HEK293T (cell line): ENCODE measurements around the gene TGFB2.

Experiments used
- CTCF ChIA-PET: fragments of 350-600 bp; formaldehyde crosslinking; extraction: SDS; loops from one replicate; lab custom pipeline; 2021; ENCODE audit warnings: antibody characterized with exemption, inconsistent platforms; lab: Yijun Ruan, JAX
- POLR2A ChIA-PET: fragments of 350-600 bp; formaldehyde crosslinking; extraction: SDS; loops from one replicate; lab custom pipeline; 2020; ENCODE audit warnings: antibody characterized with exemption, inconsistent platforms; lab: Yijun Ruan, JAX
- DNase-seq: peaks from one replicate; pipeline ENCODE4 v3.0.0; 2012; ENCODE audit warnings: mixed read lengths; ENCODE audit errors: extremely low spot score
- ARNT ChIP-seq: fragments of 450-650 bp; IDR thresholded peaks from 2 replicates; pipeline ENCODE4 v1.6.1; 2017; ENCODE audit warnings: mild to moderate bottlenecking
- BHLHE40 ChIP-seq: fragments of 450-650 bp; IDR thresholded peaks from 2 replicates; pipeline ENCODE4 v1.6.1; 2016; ENCODE audit warnings: mild to moderate bottlenecking, moderate library complexity, borderline replicate concordance
- CTBP1 ChIP-seq: fragments of 450-650 bp; IDR thresholded peaks from 2 replicates; pipeline ENCODE4 v1.6.1; 2016; ENCODE audit warnings: borderline replicate concordance
- ELF4 ChIP-seq: fragments of 450-650 bp; IDR thresholded peaks from 2 replicates; pipeline ENCODE4 v1.6.1; 2017; ENCODE audit warnings: antibody characterized with exemption
- FOXA1 ChIP-seq: fragments of 450-650 bp; IDR thresholded peaks from 2 replicates; pipeline ENCODE4 v1.6.1; 2016; ENCODE audit warnings: mild to moderate bottlenecking
- FOXK2 ChIP-seq: fragments of 450-650 bp; IDR thresholded peaks from 2 replicates; pipeline ENCODE4 v1.6.1; 2016; ENCODE audit warnings: mild to moderate bottlenecking
- FOXM1 ChIP-seq: fragments of 450-650 bp; IDR thresholded peaks from 2 replicates; pipeline ENCODE4 v1.6.1; 2017; ENCODE audit warnings: mild to moderate bottlenecking, borderline replicate concordance
- HDGF ChIP-seq: fragments of 450-650 bp; IDR thresholded peaks from 2 replicates; pipeline ENCODE4 v1.6.1; 2017; ENCODE audit warnings: antibody characterized with exemption, borderline replicate concordance
- L3MBTL2 ChIP-seq: fragments of 450-650 bp; conservative IDR thresholded peaks from 2 replicates; pipeline ENCODE4 v1.6.1; 2016; ENCODE audit warnings: mild to moderate bottlenecking
- LEF1 ChIP-seq: fragments of 450-650 bp; IDR thresholded peaks from 2 replicates; pipeline ENCODE4 v1.6.1; 2017; ENCODE audit warnings: mild to moderate bottlenecking, borderline replicate concordance
- NFRKB ChIP-seq: fragments of 450-650 bp; IDR thresholded peaks from 2 replicates; pipeline ENCODE4 v1.6.1; 2016; ENCODE audit warnings: mild to moderate bottlenecking, moderate library complexity
- PKNOX1 ChIP-seq: fragments of 450-650 bp; IDR thresholded peaks from 2 replicates; pipeline ENCODE4 v1.6.1; 2016
- SP1 ChIP-seq: fragments of 450-650 bp; IDR thresholded peaks from 2 replicates; pipeline ENCODE4 v1.6.1; 2017
- SUZ12 ChIP-seq: fragments of 450-650 bp; IDR thresholded peaks from 2 replicates; pipeline ENCODE4 v1.6.1; 2016; ENCODE audit warnings: mild to moderate bottlenecking
- TARDBP ChIP-seq: fragments of 450-650 bp; IDR thresholded peaks from 2 replicates; pipeline ENCODE4 v1.6.1; 2016
- ZNF384 ChIP-seq: fragments of 450-650 bp; IDR thresholded peaks from 2 replicates; pipeline ENCODE4 v1.6.1; 2016

TGFB2 gene

GRCh38 chr1:218415726-218416125, 70.6 kb downstream of the TGFB2 start:
- ChIA-PET POLR2A (no interaction called here), CTCF (no interaction called here)
- DNase-seq, result no peak
- TF ChIP-seq L3MBTL2, result no peak

GRCh38 chr1:218421531-218421930, 76.4 kb downstream of the TGFB2 start:
- ChIA-PET POLR2A (no interaction called here), CTCF (no interaction called here)
- no peak for TF ChIP-seq HDGF
- TF ChIP-seq FOXA1, result no peak
- TF ChIP-seq CTBP1, result no peak
- TF ChIP-seq LEF1, result no peak
- no peak for TF ChIP-seq NFRKB
- TF ChIP-seq FOXK2, result no peak
- TF ChIP-seq BHLHE40, result no peak
- no peak for TF ChIP-seq FOXM1
- no peak for TF ChIP-seq TARDBP
- no peak for TF ChIP-seq ELF4
- no peak for TF ChIP-seq PKNOX1
- no peak for DNase-seq

GRCh38 chr1:218424502-218424901, 79.4 kb downstream of the TGFB2 start:
- ChIA-PET CTCF (no interaction called here), POLR2A (no interaction called here)
- TF ChIP-seq SP1 (no peak), BHLHE40 (no peak), FOXM1 (no peak), FOXK2 (no peak), L3MBTL2 (no peak), TARDBP (no peak), FOXA1 (no peak), HDGF (no peak), NFRKB (no peak), ARNT (no peak), SUZ12 (no peak), ZNF384 (no peak), PKNOX1 (no peak)
- DNase-seq, result no peak

- TF ChIP-seq SUZ12 (no peak), ELF4 (no peak), BHLHE40 (no peak), TARDBP (no peak), LEF1 (no peak), FOXK2 (no peak), NFRKB (no peak), ARNT (no peak), ZNF384 (no peak), L3MBTL2 (no peak), CTBP1 (no peak), SP1 (no peak), HDGF (no peak), FOXA1 (no peak), PKNOX1 (no peak), FOXM1 (no peak)
- CTCF ChIA-PET, result no interaction called here
- POLR2A ChIA-PET, result no interaction called here
- DNase-seq, result no peak
Measured at GRCh38 chr1:218425647-218426342, 80.7 kb downstream of the TGFB2 start.

- ChIA-PET CTCF (no interaction called here), POLR2A (no interaction called here)
- DNase-seq, result no peak
- TF ChIP-seq L3MBTL2 (no peak), FOXM1 (no peak), ZNF384 (no peak), LEF1 (no peak), HDGF (no peak), BHLHE40 (no peak), TARDBP (no peak), FOXA1 (no peak), CTBP1 (no peak), SP1 (no peak)
Measured at GRCh38 chr1:218426343-218426657, 81.2 kb downstream of the TGFB2 start.

- TF ChIP-seq SP1 (no peak), ZNF384 (no peak), SUZ12 (no peak)
- POLR2A ChIA-PET, result no interaction called here
- DNase-seq, result no peak
- CTCF ChIA-PET, result no interaction called here
Measured at GRCh38 chr1:218429301-218429700, 84.2 kb downstream of the TGFB2 start.

GRCh38 chr1:218430346-218430745, 85.2 kb downstream of the TGFB2 start:
- CTCF ChIA-PET, result no interaction called here
- POLR2A ChIA-PET, result no interaction called here
- no peak for DNase-seq
- no peak for TF ChIP-seq ARNT
- no peak for TF ChIP-seq NFRKB
- no peak for TF ChIP-seq CTBP1
- TF ChIP-seq ZNF384, result no peak
- TF ChIP-seq LEF1, result no peak
- no peak for TF ChIP-seq PKNOX1
- no peak for TF ChIP-seq FOXA1
